Activated naive CD4-positive, alpha-beta T cell treated with anti-CD3 and anti-CD28 coated beads for 36 hours (primary cell): ENCODE results near the gene EPHX1. TPM values are rescaled to one million over a fixed set of nuclear protein-coding genes. Genes with fewer than 3 reads are reported as not detected.

Source experiments
- CTCF ChIA-PET: fragments of 350-600 bp; sonication (Branson Sonifier 250); formaldehyde crosslinking; loops from one replicate; lab custom pipeline; 2021; ENCODE audit warnings: antibody characterized with exemption; lab: Charles Lee
- DNase-seq: peaks from one replicate; pipeline ENCODE4 v3.0.0-alpha.2; 2020
- H3K27ac Mint-ChIP-seq: one replicate; pipeline ENCODE4 v1.8.0; 2021; ENCODE audit warnings: mild to moderate bottlenecking, mixed read lengths
- H3K27me3 Mint-ChIP-seq: one replicate; pipeline ENCODE4 v1.8.0; 2021; ENCODE audit warnings: low read depth, mixed read lengths
- H3K36me3 Mint-ChIP-seq: one replicate; pipeline ENCODE4 v1.8.0; 2021; ENCODE audit warnings: low read depth, mixed read lengths
- H3K4me1 Mint-ChIP-seq: one replicate; pipeline ENCODE4 v1.8.0; 2021; ENCODE audit warnings: low read depth, mixed read lengths
- H3K4me3 Mint-ChIP-seq: one replicate; pipeline ENCODE4 v1.8.0; 2021; ENCODE audit warnings: mild to moderate bottlenecking, moderate library complexity, mixed read lengths
- H3K9me3 Mint-ChIP-seq: one replicate; pipeline ENCODE4 v1.8.0; 2021; ENCODE audit warnings: mixed read lengths
- intact Hi-C: fragments of 100-400 bp; cut with micrococcal nuclease; formaldehyde crosslinking; loops from one replicate; pipeline ENCODE4 v1.15.1; 2023
- total RNA-seq, 2 experiments: library from RNA; stranded (reverse); gene quantifications; one replicate each; pipeline ENCODE4 v1.2.3, GENCODE V29; 2021

Gene EPHX1
- total RNA-seq, 2 experiments from 2014 or later, result 3.8 to 5.0 TPM

DNA sequence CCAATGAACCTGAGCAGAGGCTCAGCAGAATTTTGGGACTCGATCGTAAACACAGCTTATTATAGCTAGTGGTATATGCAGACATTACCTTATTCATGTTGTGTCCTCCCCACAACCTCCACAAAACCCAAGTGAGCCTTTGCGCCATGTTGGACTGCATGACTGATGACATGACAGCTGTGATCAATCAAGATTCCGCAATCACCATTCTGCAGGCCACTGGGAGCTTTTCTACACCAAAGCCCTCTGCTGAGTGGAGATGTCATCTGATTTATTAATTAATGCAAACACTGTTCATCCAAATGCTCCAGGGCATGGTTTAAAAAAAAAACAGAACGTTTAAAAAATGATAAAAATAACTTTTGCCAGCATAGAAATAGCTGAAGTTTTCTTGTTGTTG is 40.2 kb upstream of the EPHX1 start:
- CTCF ChIA-PET, result interaction anchor here (0.6 to 1.3 kb wide), 4 partner anchors 8 to 291 kb away, joined by 4 to 6 read pairs (median 4); no protein-coding TSS in a partner anchor
- Mint-ChIP-seq H3K36me3 (no peaks in the 10 kb centered on the region), H3K27ac (no peak overlapping the region), H3K27me3 (no peaks in the 10 kb centered on the region), H3K4me1 (no peaks in the 10 kb centered on the region), H3K4me3 (no peak overlapping the region), H3K9me3 (no peaks in the 10 kb centered on the region)
- intact Hi-C loops, result no loop called here
- DNase-seq, result no peak

DNA sequence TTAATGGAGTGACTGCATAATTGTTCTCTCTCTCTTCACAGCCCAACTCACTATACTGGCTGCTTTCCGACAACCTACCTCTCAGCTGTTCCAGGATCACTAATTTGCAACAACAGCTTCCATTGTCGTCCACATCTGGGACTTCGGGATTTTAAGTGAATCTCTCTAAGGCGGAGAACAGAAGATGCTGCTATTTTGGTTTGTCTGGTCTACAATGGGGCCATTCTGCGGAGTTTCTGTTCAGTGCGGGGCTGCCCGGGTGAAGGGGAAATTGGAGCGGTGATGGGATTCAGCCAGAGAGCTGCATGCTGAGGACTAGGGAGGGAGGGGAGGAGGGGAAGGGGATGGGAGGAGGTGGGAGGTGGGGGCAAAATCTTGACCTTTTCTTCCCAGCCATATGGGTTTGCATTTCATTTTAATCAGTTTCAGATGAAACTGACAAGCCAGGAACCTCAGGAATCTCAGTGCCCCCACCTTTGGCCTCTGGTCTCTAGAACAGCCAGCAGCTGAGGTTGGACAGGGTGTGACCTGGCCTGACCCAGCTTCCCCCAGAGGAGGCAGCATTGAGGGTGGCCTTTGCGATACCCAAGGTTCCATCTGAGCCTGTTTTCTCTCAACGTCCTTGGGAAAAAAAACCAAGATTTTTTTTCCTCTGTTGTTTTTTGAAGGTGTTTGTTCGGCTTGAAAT is 39.2 kb upstream of the EPHX1 start:
- no peak overlapping the region for H3K27ac Mint-ChIP-seq
- intact Hi-C loops, result no loop called here
- no peak for DNase-seq
- H3K27me3 Mint-ChIP-seq, result no peaks in the 10 kb centered on the region
- no peak overlapping the region for H3K4me3 Mint-ChIP-seq
- CTCF ChIA-PET, result interaction anchor here (0.6 to 4.3 kb wide), 4 partner anchors 7 to 295 kb away, joined by 4 to 25 read pairs (median 5); no protein-coding TSS in a partner anchor
- no peaks in the 10 kb centered on the region for H3K36me3 Mint-ChIP-seq
- no peaks in the 10 kb centered on the region for H3K4me1 Mint-ChIP-seq
- H3K9me3 Mint-ChIP-seq, result peaks cover 3% of the 10 kb centered on the region

DNA sequence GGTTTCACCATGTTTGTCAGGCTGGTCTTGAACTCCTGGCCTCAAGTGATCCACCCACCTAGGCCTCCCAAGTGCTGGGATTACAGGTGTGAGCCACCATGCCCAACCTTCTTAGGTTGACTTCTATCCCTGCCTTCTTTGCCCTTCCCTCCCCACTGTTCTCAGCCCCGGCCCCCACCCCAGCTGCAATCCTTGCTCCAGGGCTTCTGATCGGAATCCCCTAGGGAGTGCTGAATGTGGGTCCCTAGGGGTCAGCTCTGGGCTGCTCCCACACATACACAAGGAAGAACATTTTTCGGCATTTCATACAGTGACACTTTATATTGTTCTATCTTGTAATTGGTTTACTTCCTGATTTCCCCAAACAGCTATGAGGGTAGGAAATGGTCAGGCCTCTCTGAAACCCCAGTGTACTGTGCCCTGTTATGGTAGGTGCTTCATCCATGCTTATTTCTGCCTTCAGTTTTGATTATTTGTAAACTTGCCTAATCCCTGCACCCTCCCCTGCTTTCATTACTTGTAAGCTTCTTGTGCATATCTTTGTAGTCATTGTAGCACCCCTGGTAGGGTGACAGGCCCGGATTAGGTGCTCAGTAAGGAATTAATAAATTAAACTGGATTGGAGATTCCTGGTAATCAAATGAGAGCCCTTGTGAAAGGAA is 38.1 kb upstream of the EPHX1 start:
- Mint-ChIP-seq H3K27ac (no peak overlapping the region), H3K9me3 (peaks cover 3% of the 10 kb centered on the region), H3K27me3 (no peaks in the 10 kb centered on the region), H3K4me3 (no peak overlapping the region), H3K36me3 (no peaks in the 10 kb centered on the region), H3K4me1 (no peaks in the 10 kb centered on the region)
- intact Hi-C loops, result loop anchor here (1.0 kb wide), 2 partner anchors 217 to 296 kb away; no protein-coding TSS in a partner anchor
- CTCF ChIA-PET, result interaction anchor here (0.6 to 4.3 kb wide), 8 partner anchors 8 to 296 kb away, joined by 3 to 25 read pairs (median 5); no protein-coding TSS in a partner anchor
- DNase-seq, result no peak

DNA sequence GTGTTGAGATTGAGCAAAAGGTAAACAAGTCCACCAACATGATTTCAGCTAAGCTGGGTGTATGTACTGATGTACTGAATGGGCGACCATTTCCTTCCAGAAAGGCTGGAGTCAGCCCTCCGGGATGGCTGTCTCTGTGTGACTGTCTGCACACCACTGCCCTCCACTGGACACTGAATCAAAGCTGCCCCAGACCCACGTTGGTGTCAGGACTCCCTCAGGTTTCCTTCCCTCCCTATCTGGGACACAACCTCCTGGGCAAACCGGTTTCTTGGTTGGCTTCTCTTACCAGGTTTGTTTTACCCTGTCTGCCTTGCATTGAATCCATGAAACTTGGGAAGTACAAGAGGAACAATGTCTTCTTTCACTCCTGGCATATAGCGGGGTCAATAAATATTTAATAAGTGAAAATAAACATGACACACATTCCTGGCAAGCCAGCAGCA is 37.6 kb upstream of the EPHX1 start:
- Mint-ChIP-seq H3K36me3 (no peaks in the 10 kb centered on the region), H3K4me1 (no peaks in the 10 kb centered on the region), H3K27me3 (no peaks in the 10 kb centered on the region), H3K9me3 (peaks cover 3% of the 10 kb centered on the region), H3K27ac (no peak overlapping the region), H3K4me3 (no peak overlapping the region)
- DNase-seq, result peak; percentile 67
- intact Hi-C loops, result loop anchor here (1.0 kb wide), 2 partner anchors 218 to 297 kb away; no protein-coding TSS in a partner anchor
- CTCF ChIA-PET, result interaction anchor here (0.6 to 4.3 kb wide), 9 partner anchors 8 to 299 kb away, joined by 3 to 25 read pairs (median 4); no protein-coding TSS in a partner anchor

DNA sequence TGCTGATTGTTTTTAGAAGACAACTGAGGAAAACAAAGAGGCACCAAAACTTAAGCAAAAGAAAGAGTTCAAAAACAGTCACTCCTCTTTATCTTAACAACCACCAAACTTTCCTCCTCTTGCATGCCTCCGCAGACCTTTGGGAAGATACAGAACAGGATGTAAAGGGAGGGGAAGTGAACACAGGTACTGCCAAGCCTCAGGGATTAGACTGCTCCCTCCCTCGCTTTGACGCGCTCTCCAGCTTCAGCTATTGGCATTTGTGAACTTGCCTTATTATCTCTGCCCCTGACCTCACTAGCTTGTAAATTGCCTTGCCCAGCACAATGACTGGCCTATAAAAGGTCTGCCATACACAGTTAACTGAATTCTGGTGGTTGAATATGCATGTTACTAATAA is 37.1 kb upstream of the EPHX1 start:
- Mint-ChIP-seq H3K9me3 (peaks cover 3% of the 10 kb centered on the region), H3K4me1 (no peaks in the 10 kb centered on the region), H3K36me3 (no peaks in the 10 kb centered on the region), H3K27me3 (no peaks in the 10 kb centered on the region), H3K4me3 (no peak overlapping the region), H3K27ac (no peak overlapping the region)
- DNase-seq, result no peak
- CTCF ChIA-PET, result interaction anchor here (0.6 to 4.3 kb wide), 6 partner anchors 9 to 300 kb away, joined by 3 to 25 read pairs (median 4); no protein-coding TSS in a partner anchor
- intact Hi-C loops, result loop anchor here (1.0 kb wide), 2 partner anchors 219 to 298 kb away; no protein-coding TSS in a partner anchor

DNA sequence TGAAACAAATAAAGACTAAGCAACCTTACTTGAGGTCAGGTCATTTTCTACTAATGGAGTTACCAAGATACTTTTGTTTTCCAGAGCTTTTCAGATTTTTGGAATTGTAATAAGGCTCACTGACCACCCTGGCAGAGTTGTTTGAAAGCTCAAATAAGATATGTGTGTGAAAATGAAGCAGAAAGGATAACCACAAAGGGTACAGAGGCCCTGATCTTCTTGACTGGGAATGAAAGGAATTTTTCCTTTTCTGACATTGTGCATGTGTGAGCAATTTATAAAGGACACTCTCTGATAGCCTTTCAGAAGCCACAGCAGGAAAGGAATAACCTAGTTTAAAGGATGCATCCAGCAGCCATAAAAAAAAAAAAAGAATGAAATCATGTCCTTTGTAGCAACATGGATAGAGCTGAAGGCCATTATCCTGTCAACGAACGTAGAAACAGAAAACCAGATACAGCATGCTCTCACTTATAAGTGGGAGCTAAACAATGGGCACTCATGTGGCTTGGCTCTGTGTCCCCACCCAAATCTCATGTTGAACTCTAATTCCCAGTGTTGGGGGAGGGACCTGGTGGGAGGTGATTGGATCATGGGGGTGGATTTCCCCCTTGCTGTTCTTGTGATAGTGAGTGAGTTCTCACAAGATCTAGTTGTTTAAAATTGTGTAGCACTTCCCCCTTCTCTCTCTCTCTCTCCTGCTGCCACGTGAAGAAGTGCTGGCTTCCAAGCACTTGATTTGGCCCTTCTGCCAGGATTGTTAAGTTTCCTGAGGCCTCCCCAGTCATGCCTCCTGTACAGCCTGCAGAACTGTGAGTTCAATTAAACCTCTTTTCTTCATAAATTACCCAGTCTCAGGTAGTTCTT is 35.4 kb upstream of the EPHX1 start:
- H3K9me3 Mint-ChIP-seq, result peaks cover 3% of the 10 kb centered on the region
- intact Hi-C loops, result loop anchor here (5.0 kb wide), 2 partner anchors 122 to 413 kb away; partner anchors contain the start of genes ACBD3 and ENAH

DNA sequence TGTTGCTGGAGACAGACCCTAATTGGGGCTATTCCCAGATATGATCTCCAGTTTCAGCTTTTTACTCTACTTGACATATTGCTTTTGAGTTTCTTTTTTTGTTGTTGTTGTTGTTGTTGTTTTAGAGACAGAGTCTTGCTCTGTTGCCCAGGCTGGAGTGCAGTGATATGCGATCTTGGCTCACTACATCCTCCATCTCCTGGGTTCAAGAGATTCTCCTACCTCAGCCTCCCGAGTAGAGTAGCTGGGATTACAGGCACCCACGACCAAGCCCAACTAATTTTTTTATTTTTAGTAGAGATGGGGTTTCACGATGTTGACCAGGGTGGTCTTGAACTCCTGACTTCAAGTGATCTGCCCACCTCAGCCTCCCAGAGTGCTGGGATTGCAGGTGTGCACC is 33.6 kb upstream of the EPHX1 start:
- H3K27ac Mint-ChIP-seq, result no peak overlapping the region
- DNase-seq, result no peak
- peaks cover 3% of the 10 kb centered on the region for H3K9me3 Mint-ChIP-seq
- intact Hi-C loops, result loop anchor here (2.0 to 5.0 kb wide), 5 partner anchors 73 to 411 kb away; partner anchors contain the start of genes ACBD3 and ENAH
- peaks cover 19% of the 10 kb centered on the region for H3K4me1 Mint-ChIP-seq
- CTCF ChIA-PET, result interaction anchor here (0.8 to 2.7 kb wide), 5 partner anchors 128 to 972 kb away, joined by 3 to 13 read pairs (median 5); no protein-coding TSS in a partner anchor
- H3K4me3 Mint-ChIP-seq, result no peak overlapping the region
- H3K36me3 Mint-ChIP-seq, result peaks cover 13% of the 10 kb centered on the region
- no peaks in the 10 kb centered on the region for H3K27me3 Mint-ChIP-seq

More for the DNA sequence above, 35.4 kb upstream of the EPHX1 start:
- CTCF ChIA-PET, result interaction anchor here (0.5 to 4.3 kb wide), 5 partner anchors 137 to 298 kb away, joined by 3 to 25 read pairs (median 3); no protein-coding TSS in a partner anchor
- no peak overlapping the region for H3K4me3 Mint-ChIP-seq
- no peak overlapping the region for H3K27ac Mint-ChIP-seq
- peaks cover 7% of the 10 kb centered on the region for H3K36me3 Mint-ChIP-seq
- peaks cover 5% of the 10 kb centered on the region for H3K4me1 Mint-ChIP-seq
- H3K27me3 Mint-ChIP-seq, result no peaks in the 10 kb centered on the region
- no peak for DNase-seq

DNA sequence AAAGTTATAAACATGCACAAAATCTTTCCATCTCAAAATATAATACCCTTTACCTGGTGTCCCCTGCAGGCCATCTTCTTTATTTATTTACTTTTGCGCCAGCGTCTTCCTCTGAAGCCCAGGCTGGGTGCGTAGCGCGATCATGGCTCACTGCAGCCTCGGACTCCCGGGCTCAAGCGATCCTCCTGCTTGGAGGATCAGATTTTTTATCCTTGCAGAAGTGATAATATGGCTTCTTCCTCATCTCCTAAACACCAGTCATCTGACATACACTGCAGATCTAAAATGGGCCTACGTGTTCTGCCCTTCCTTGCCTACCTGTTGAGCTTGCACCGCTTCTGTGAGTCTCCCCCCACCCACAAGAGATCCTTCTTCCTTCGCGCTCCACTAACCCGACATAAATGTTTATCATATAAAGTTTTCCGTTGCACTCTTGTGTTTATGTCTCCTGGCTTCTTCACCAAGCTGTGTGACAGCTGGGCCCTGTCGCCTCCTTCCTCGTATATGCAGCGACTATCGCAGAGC is 32.8 kb upstream of the EPHX1 start:
- Mint-ChIP-seq H3K9me3 (peaks cover 3% of the 10 kb centered on the region), H3K4me1 (peaks cover 25% of the 10 kb centered on the region), H3K27me3 (no peaks in the 10 kb centered on the region), H3K27ac (no peak overlapping the region), H3K36me3 (peaks cover 15% of the 10 kb centered on the region), H3K4me3 (no peak overlapping the region)
- intact Hi-C loops, result loop anchor here (1.0 to 5.0 kb wide), 14 partner anchors 33 to 410 kb away; partner anchors contain the start of genes ACBD3, ENAH, EPHX1 and PYCR2
- DNase-seq, result no peak
- CTCF ChIA-PET, result interaction anchor here (0.6 to 2.7 kb wide), 25 partner anchors 12 to 555 kb away, joined by 3 to 17 read pairs (median 4); partner anchors contain the start of genes EPHX1, PYCR2 and TMEM63A

DNA sequence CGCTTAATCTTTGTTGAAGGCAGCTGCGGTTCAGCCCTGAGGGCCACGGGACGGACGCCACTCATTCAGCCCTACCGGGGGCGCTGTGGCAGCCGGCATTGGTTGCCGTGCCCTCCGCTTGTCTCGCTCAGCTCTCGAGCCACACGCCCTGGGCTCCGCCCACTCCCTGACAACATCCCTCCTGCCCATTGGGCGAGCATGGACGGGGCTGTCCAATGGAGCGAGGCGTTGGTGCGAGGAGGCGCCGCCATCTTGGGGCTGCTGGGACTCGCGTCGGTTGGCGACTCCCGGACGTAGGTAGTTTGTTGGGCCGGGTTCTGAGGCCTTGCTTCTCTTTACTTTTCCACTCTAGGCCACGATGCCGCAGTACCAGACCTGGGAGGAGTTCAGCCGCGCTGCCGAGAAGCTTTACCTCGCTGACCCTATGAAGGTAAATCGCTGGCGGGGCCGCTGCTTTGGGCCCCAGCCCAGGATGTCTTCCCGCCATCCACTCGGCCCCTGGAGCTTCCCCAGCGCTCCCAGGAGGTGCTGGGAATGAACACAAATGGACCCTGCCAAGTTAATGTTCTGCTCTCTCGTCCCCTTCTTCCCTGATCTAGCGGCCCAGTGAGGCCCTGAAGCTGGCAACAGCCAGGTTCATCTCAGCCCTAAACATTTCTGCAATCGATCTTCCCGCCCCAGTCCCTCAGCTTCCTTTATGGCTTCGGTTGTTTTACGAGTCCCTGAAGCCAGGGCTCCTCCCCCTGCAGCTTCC is 32.2 kb upstream of the EPHX1 start, which contains the start of gene SRP9:
Gene SRP9, plus strand, starts transcription at position 244 of the 754 bp plus-strand sequence. Its CDS starts 115 bp downstream, at position 359.
- Mint-ChIP-seq H3K36me3 (peaks cover 22% of the 10 kb centered on the region), H3K4me3 (no peak within 1 kb of the TSS), H3K4me1 (peaks cover 32% of the 10 kb centered on the region), H3K9me3 (peaks cover 3% of the 10 kb centered on the region), H3K27ac (no peak within 1 kb of the TSS), H3K27me3 (no peaks in the 10 kb centered on the region)
- peak; percentile 99 for DNase-seq
- CTCF ChIA-PET, result interaction anchor here (0.6 to 2.7 kb wide), 28 partner anchors 8 to 555 kb away, joined by 3 to 17 read pairs (median 4); partner anchors contain the start of genes EPHX1, PYCR2 and TMEM63A
- intact Hi-C loops, result loop anchor here (1.0 to 5.0 kb wide), 16 partner anchors 33 to 410 kb away; partner anchors contain the start of genes ACBD3, ENAH, EPHX1 and H3-3A

DNA sequence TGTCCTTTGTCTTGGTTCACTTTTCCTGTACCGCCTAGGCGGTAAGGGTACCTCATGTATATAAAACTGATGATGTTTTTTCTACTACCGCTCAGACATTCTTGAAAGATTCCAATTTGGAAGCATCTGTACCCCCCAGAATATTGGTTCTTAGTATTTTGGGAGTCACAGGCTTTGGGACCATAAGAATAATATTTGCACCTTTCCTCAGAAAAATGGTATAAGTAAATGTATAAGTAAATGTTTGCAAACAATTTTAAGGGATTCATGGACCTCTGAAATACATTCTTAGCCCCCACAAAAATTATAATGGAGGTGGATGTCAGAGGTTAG is 31.6 kb upstream of the EPHX1 start:
- Mint-ChIP-seq H3K9me3 (peaks cover 3% of the 10 kb centered on the region), H3K27me3 (no peaks in the 10 kb centered on the region), H3K4me3 (no peak overlapping the region), H3K4me1 (peaks cover 35% of the 10 kb centered on the region), H3K36me3 (peaks cover 23% of the 10 kb centered on the region), H3K27ac (no peak overlapping the region)
- CTCF ChIA-PET, result interaction anchor here (0.7 to 2.7 kb wide), 15 partner anchors 9 to 303 kb away, joined by 3 to 17 read pairs (median 6); partner anchors contain the start of genes PYCR2 and TMEM63A
- no peak for DNase-seq
- intact Hi-C loops, result loop anchor here (1.0 to 5.0 kb wide), 4 partner anchors 126 to 409 kb away; partner anchors contain the start of genes ACBD3, ENAH, H3-3A and LBR
